Fibroblast of lung (primary cell): ENCODE measurements around the gene SOHLH2. TPM values are rescaled to one million over a fixed set of nuclear protein-coding genes. Genes with fewer than 3 reads are reported as not detected.

Experiments
- DNase-seq, 2 donors: peaks; one replicate each; pipeline versions ENCODE4 v3.0.0 to v3.0.0-alpha.2; 2010; ENCODE audit warnings: low read depth in 2 of 2
- H2AFZ ChIP-seq: 2 replicates; pipeline ENCODE4 v1.5.1; 2012; ENCODE audit warnings: low read length, control low read depth, inconsistent platforms
- H3K27ac ChIP-seq: 2 replicates; pipeline ENCODE4 v1.5.1; 2011; ENCODE audit warnings: low read length, control low read depth; ENCODE audit not compliant: insufficient read depth
- H3K27me3 ChIP-seq: 2 replicates; pipeline ENCODE4 v1.5.1; 2011; ENCODE audit warnings: mild to moderate bottlenecking, low read length; ENCODE audit not compliant: control insufficient read depth, insufficient read depth
- H3K36me3 ChIP-seq: 2 replicates; pipeline ENCODE4 v1.5.1; 2011; ENCODE audit warnings: low read length; ENCODE audit not compliant: control insufficient read depth, insufficient read depth
- H3K4me1 ChIP-seq: 2 replicates; pipeline ENCODE4 v1.5.1; 2011; ENCODE audit warnings: low read length; ENCODE audit not compliant: control insufficient read depth, insufficient read depth; ENCODE audit errors: extremely low read depth
- H3K4me2 ChIP-seq: 2 replicates; pipeline ENCODE4 v1.5.1; 2011; ENCODE audit warnings: low read length, control low read depth; ENCODE audit not compliant: insufficient read depth; ENCODE audit errors: extremely low read depth
- H3K4me3 ChIP-seq, 4 experiments: fragments of 200-600 bp in 1 of 4; sonication (generic) in 1 of 4; replicated peaks in 1 of 4; 2 replicates each; pipeline ENCODE4 v1.5.1; 2011 to 2016; ENCODE audit warnings: low read length in 4 of 4, low read depth in 3 of 4, mild to moderate bottlenecking in 3 of 4, control low read depth in 2 of 4, inconsistent platforms in 1 of 4, mixed read lengths in 1 of 4; ENCODE audit not compliant: insufficient read depth in 1 of 4; ENCODE audit errors: control extremely low read depth in 1 of 4
- H3K79me2 ChIP-seq: 2 replicates; pipeline ENCODE4 v1.5.1; 2012; ENCODE audit warnings: mild to moderate bottlenecking, low read length, inconsistent platforms; ENCODE audit not compliant: control insufficient read depth, insufficient read depth
- H3K9ac ChIP-seq: 2 replicates; pipeline ENCODE4 v1.5.1; 2011; ENCODE audit warnings: mild to moderate bottlenecking, low read length, control low read depth; ENCODE audit not compliant: insufficient read depth
- H3K9me3 ChIP-seq: 2 replicates; pipeline ENCODE4 v1.5.1; 2012; ENCODE audit warnings: low read depth, low read length; ENCODE audit not compliant: control insufficient read depth, insufficient read depth
- H4K20me1 ChIP-seq: 2 replicates; pipeline ENCODE4 v1.5.1; 2011; ENCODE audit warnings: low read length; ENCODE audit not compliant: control insufficient read depth, insufficient read depth; ENCODE audit errors: extremely low read depth
- CTCF ChIP-seq, 2 donors: IDR thresholded peaks in 1 of 2; conservative IDR thresholded peaks in 1 of 2; 1 replicate in 1 of 2; 2 replicates in 1 of 2; pipeline ENCODE4 v1.5.1; 2011 to 2012; ENCODE audit warnings: low read length in 2 of 2, control low read depth in 1 of 2, inconsistent platforms in 1 of 2, low read depth in 1 of 2, mild to moderate bottlenecking in 1 of 2
- EZH2 ChIP-seq: IDR thresholded peaks from 2 replicates; pipeline ENCODE4 v1.5.1; 2012; ENCODE audit warnings: low read length, control low read depth, mild to moderate bottlenecking; ENCODE audit errors: missing control alignments
- polyA plus RNA-seq, 2 donors: library from polyadenylated mRNA; depleted of rRNA in 1 of 2; stranded (reverse) in 1 of 2; unstranded in 1 of 2; fragments of >200 nt; gene quantifications; 2 replicates each; pipeline ENCODE4 v1.2.1, GENCODE V29; 2011 to 2012; ENCODE audit warnings: missing spikeins in 1 of 2
- total RNA-seq: library from RNA; depleted of rRNA; stranded (reverse); fragments of >200 nt; gene quantifications from 2 replicates; pipeline ENCODE4 v1.2.1, GENCODE V29; 2014

The SOHLH2 gene
- total and polyA plus RNA-seq, 2 donors (not counting 1 experiment from before 2014, with no cell fraction given): 0.34 to 1.8 TPM

GRCh38 chr13:36131222-36131930 lies 83.0 kb downstream of the SOHLH2 start, which contains the start of gene DCLK1:
Gene DCLK1, minus strand, starts transcription at chr13:36131382.
- DNase-seq: peak; percentile 31 to 43
- Histone ChIP-seq H3K27ac (no peak within 1 kb of the TSS), H4K20me1 (no peaks in the 10 kb centered on the region), H3K27me3 (peaks cover 9% of the 10 kb centered on the region), H3K9ac (no peak within 1 kb of the TSS), H3K79me2 (no peaks in the 10 kb centered on the region), H2AFZ (peak within 1 kb of the TSS; percentile 38), H3K36me3 (no peaks in the 10 kb centered on the region), H3K4me2 (peak within 1 kb of the TSS; percentile 73), H3K4me3 (peak within 1 kb of the TSS; percentile 27 to 68 (median 36)), H3K9me3 (no peaks in the 10 kb centered on the region), H3K4me1 (no peaks in the 10 kb centered on the region)
- peak; percentile 36 for TF ChIP-seq EZH2
- no peak for TF ChIP-seq CTCF (conservative IDR thresholded peaks at IDR 0.05 in 1 of 2, IDR thresholded peaks at IDR 0.05 in 1 of 2; ENCODE audit: low read depth in 1 of 2, low read length in 2 of 2)

GRCh38 chr13:36130552-36131221 lies 83.7 kb downstream of the SOHLH2 start:
- Histone ChIP-seq H3K4me3 (peak overlapping the region in 3 of 4 experiments; percentile 29 to 68 (median 41)), H3K27me3 (peaks cover 9% of the 10 kb centered on the region), H3K9ac (no peak overlapping the region), H3K4me1 (no peaks in the 10 kb centered on the region), H3K9me3 (no peaks in the 10 kb centered on the region), H3K27ac (no peak overlapping the region), H3K79me2 (no peaks in the 10 kb centered on the region), H3K36me3 (no peaks in the 10 kb centered on the region), H3K4me2 (peak overlapping the region; percentile 21), H2AFZ (no peak overlapping the region), H4K20me1 (no peaks in the 10 kb centered on the region)
- no peak for DNase-seq
- TF ChIP-seq CTCF (conservative IDR thresholded peaks at IDR 0.05 in 1 of 2, IDR thresholded peaks at IDR 0.05 in 1 of 2; ENCODE audit: low read depth in 1 of 2, low read length in 2 of 2) (no peak), EZH2 (peak; percentile 54)

- TF ChIP-seq EZH2 (no peak), CTCF (conservative IDR thresholded peaks at IDR 0.05 in 1 of 2, IDR thresholded peaks at IDR 0.05 in 1 of 2; ENCODE audit: low read depth in 1 of 2, low read length in 2 of 2) (no peak)
- DNase-seq: no peak
- Histone ChIP-seq H2AFZ (no peak overlapping the region), H3K36me3 (no peaks in the 10 kb centered on the region), H3K9me3 (no peaks in the 10 kb centered on the region), H3K79me2 (no peaks in the 10 kb centered on the region), H3K4me1 (no peaks in the 10 kb centered on the region), H3K27me3 (peaks cover 9% of the 10 kb centered on the region), H4K20me1 (no peaks in the 10 kb centered on the region), H3K4me3 (peak overlapping the region in 2 of 4 experiments; percentile 41 to 68), H3K4me2 (peak overlapping the region; percentile 21), H3K27ac (no peak overlapping the region), H3K9ac (no peak overlapping the region)
These were observed 84.2 kb downstream of the SOHLH2 start for GRCh38 chr13:36130193-36130551.
